NCI-H2029 treated with DMSO at 0.1 percent for 48 hours (cell line): ENCODE measurements around the gene TIPARP.

ENCODE experiments used
- DNase-seq: peaks from one replicate; lab custom pipeline; 2025; lab: John Stamatoyannopoulos, UW

Gene TIPARP

GRCh38 chr3:156741935-156742334 is 67.5 kb downstream of the TIPARP start:
- no peak for DNase-seq

GRCh38 chr3:156742401-156742800 is 68.0 kb downstream of the TIPARP start:
- DNase-seq = no peak

DNA sequence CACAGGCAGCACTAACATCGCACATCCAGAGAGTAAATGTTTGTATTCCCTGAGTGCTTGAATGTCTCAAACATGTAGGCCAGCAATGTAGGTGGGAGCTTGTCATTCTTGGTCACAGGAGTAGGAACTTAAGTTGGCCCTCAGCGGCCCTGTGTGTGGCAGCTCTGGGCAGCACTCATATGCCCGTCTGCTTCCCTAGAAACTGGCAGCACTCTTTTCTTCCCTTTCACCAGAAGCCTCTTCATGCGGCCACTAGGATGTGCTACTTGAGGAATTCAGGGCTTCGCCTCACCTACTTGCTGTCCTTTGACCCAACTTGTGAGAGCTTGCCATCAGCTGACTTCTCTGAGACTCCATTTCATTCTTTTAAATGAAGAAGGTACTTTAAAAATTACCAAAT is 69.5 kb downstream of the TIPARP start:
- DNase-seq = no peak

GRCh38 chr3:156744631-156745030 is 70.2 kb downstream of the TIPARP start:
- DNase-seq = no peak

DNA sequence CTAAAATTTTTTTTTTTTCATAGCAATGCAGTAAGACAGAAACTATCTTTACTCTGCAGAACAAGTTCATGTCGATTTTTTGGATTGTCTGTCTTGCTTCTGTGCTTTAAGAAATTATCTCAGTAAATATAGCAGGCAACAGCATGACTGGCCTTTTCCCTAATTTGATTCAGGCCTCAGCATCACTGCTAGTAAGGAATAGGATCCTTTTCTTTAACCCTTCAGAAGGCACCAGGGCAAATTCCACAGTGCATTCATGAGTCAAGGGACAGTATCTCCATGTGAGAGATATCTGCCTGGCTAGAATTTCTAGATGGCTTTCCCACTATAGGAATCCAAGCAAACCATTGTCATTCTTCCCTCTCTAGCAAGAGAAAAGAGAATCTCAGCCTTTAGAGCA is 71.4 kb downstream of the TIPARP start:
- DNase-seq = no peak

GRCh38 chr3:156747046-156747445 is 72.7 kb downstream of the TIPARP start:
- DNase-seq = no peak

- no peak for DNase-seq
These were observed 74.9 kb downstream of the TIPARP start for GRCh38 chr3:156749244-156749643.

DNA sequence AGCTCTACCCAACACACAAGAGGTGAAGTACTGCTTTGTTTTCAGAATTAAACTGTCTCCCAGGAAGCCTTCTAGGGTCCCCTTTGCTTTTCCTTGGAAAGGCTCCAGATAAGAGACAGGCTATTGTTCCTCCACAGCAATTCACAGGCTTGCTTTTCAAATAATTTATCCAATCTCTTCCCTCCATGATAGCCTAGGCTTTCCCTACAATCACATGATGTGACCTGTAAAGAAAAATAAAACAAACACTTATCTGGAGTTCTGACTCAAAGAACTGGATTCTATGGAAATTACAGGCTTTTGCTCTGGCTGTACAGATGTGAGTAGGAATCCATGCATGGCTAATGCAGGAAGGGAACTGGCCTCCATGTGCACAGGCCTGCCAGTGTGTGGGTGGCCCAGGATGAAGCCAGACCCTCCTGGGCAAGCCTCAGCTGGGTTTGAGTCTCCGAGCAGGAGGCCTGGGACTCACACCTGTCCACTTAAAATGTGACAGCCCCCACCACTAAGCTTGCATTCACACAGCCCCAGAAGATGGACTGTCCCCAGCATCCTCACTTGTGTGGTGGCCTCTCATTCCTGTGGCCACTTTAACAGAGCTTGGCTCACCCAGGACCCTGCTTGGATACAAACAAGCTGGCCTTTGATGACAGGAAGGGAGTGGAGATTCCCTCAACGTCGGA is 75.9 kb downstream of the TIPARP start:
- peak; percentile 27 for DNase-seq

GRCh38 chr3:156750874-156751245 is 76.5 kb downstream of the TIPARP start:
- DNase-seq = no peak

- DNase-seq = no peak
These were observed 77.2 kb downstream of the TIPARP start for GRCh38 chr3:156751461-156752025.
